H9 (cell line): ENCODE results near the gene STARD9. TPM values are rescaled to one million over a fixed set of nuclear protein-coding genes. Genes with fewer than 3 reads are reported as not detected.
A peak's percentile ranks its signal among the peaks of the same experiment; 100 is the strongest.

Experiments used
- DNase-seq: peaks from one replicate; pipeline ENCODE4 v3.0.0-alpha.2; 2017
- H2AFZ ChIP-seq: one replicate; pipeline ENCODE4 v1.6.1; 2013; ENCODE audit warnings: mild to moderate bottlenecking, low read length, control low read depth, moderate library complexity
- H2AK5ac ChIP-seq: 2 replicates; pipeline ENCODE4 v1.6.1; 2013; ENCODE audit warnings: low read length, control low read depth, mixed read lengths; ENCODE audit not compliant: insufficient read length
- H2BK120ac ChIP-seq: one replicate; pipeline ENCODE4 v1.6.1; 2013; ENCODE audit warnings: low read depth, mild to moderate bottlenecking, low read length, control low read depth, inconsistent platforms; ENCODE audit not compliant: poor library complexity, severe bottlenecking
- H2BK12ac ChIP-seq: 2 replicates; pipeline ENCODE4 v1.6.1; 2013; ENCODE audit warnings: low read length, control low read depth, mixed read lengths, low read depth; ENCODE audit not compliant: insufficient read length
- H2BK15ac ChIP-seq: 2 replicates; pipeline ENCODE4 v1.6.1; 2013; ENCODE audit warnings: low read depth, low read length, control low read depth
- H2BK20ac ChIP-seq: one replicate; pipeline ENCODE4 v1.6.1; 2013; ENCODE audit warnings: low read depth, mild to moderate bottlenecking, low read length, control low read depth, inconsistent platforms; ENCODE audit not compliant: poor library complexity, severe bottlenecking
- H2BK5ac ChIP-seq: 2 replicates; pipeline ENCODE4 v1.6.1; 2013; ENCODE audit warnings: low read length, control low read depth, mixed read lengths; ENCODE audit not compliant: insufficient read length
- H3K14ac ChIP-seq: 2 replicates; pipeline ENCODE4 v1.6.1; 2013; ENCODE audit warnings: low read length, control low read depth; ENCODE audit not compliant: insufficient read depth
- H3K18ac ChIP-seq: 2 replicates; pipeline ENCODE4 v1.6.1; 2013; ENCODE audit warnings: low read depth, mild to moderate bottlenecking, mixed read lengths, low read length, control low read depth; ENCODE audit not compliant: insufficient read length
- H3K23ac ChIP-seq: 2 replicates; pipeline ENCODE4 v1.6.1; 2013; ENCODE audit warnings: low read length, control low read depth, mixed read lengths, low read depth; ENCODE audit not compliant: insufficient read length
- H3K23me2 ChIP-seq: 2 replicates; pipeline ENCODE4 v1.6.1; 2013; ENCODE audit warnings: low read depth, mild to moderate bottlenecking, mixed read lengths, low read length, control low read depth; ENCODE audit not compliant: insufficient read length, poor library complexity, severe bottlenecking
- H3K27ac ChIP-seq: 2 replicates; pipeline ENCODE4 v1.5.1; 2013; ENCODE audit warnings: low read length, control low read depth, mixed read lengths, low read depth; ENCODE audit not compliant: insufficient read length
- H3K27me3 ChIP-seq: 2 replicates; pipeline ENCODE4 v1.6.1; 2013; ENCODE audit warnings: low read length, control low read depth, inconsistent platforms; ENCODE audit not compliant: insufficient read depth
- H3K4ac ChIP-seq: 2 replicates; pipeline ENCODE4 v1.6.1; 2013; ENCODE audit warnings: low read depth, mild to moderate bottlenecking, control low read depth, inconsistent platforms, low read length, moderate library complexity
- H3K4me1 ChIP-seq: 2 replicates; pipeline ENCODE4 v1.6.1; 2013; ENCODE audit warnings: low read length, control low read depth, inconsistent platforms; ENCODE audit not compliant: insufficient read depth
- H3K4me2 ChIP-seq: 2 replicates; pipeline ENCODE4 v1.6.1; 2013; ENCODE audit warnings: low read length, control low read depth, mixed read lengths; ENCODE audit not compliant: insufficient read length, insufficient read depth
- H3K56ac ChIP-seq: 2 replicates; pipeline ENCODE4 v1.6.1; 2013; ENCODE audit warnings: low read depth, mild to moderate bottlenecking, mixed read lengths, low read length, control low read depth; ENCODE audit not compliant: insufficient read length
- H3K79me1 ChIP-seq: 2 replicates; pipeline ENCODE4 v1.6.1; 2013; ENCODE audit warnings: low read depth, mild to moderate bottlenecking, moderate library complexity, low read length, control low read depth, inconsistent platforms; ENCODE audit not compliant: insufficient read depth, poor library complexity, severe bottlenecking
- H3K79me2 ChIP-seq: 2 replicates; pipeline ENCODE4 v1.6.1; 2013; ENCODE audit warnings: low read length, control low read depth, inconsistent platforms; ENCODE audit not compliant: insufficient read depth
- H3K9ac ChIP-seq: 2 replicates; pipeline ENCODE4 v1.6.1; 2013; ENCODE audit warnings: low read length, control low read depth, mixed read lengths; ENCODE audit not compliant: insufficient read length; ENCODE audit errors: extremely low read depth
- H3K9me3 ChIP-seq: one replicate; pipeline ENCODE4 v1.6.1; 2013; ENCODE audit warnings: low read depth, low read length, inconsistent platforms; ENCODE audit not compliant: control insufficient read depth
- H3T11ph ChIP-seq: one replicate; pipeline ENCODE4 v1.6.1; 2013; ENCODE audit warnings: mild to moderate bottlenecking, low read length, control low read depth, inconsistent platforms
- H4K20me1 ChIP-seq: one replicate; pipeline ENCODE4 v1.6.1; 2013; ENCODE audit not compliant: control insufficient read depth, insufficient read length, insufficient read depth
- H4K5ac ChIP-seq: 2 replicates; pipeline ENCODE4 v1.6.1; 2013; ENCODE audit warnings: low read depth, mild to moderate bottlenecking, mixed read lengths, low read length, control low read depth; ENCODE audit not compliant: insufficient read length
- H4K8ac ChIP-seq: replicated peaks from 2 replicates; pipeline ENCODE4 v1.6.1; 2013; ENCODE audit warnings: low read length, control low read depth, mixed read lengths, low read depth; ENCODE audit not compliant: insufficient read length
- H4K91ac ChIP-seq: 2 replicates; pipeline ENCODE4 v1.6.1; 2013; ENCODE audit warnings: low read depth, mild to moderate bottlenecking, moderate library complexity, mixed read lengths, low read length, control low read depth; ENCODE audit not compliant: insufficient read length
- H3K27ac Mint-ChIP-seq, 3 experiments: 2 replicates in 2 of 3; 3 replicates in 1 of 3; pipeline ENCODE4 v1.8.0; 2020 to 2021; ENCODE audit warnings: mixed read lengths in 3 of 3, mild to moderate bottlenecking in 1 of 3, moderate library complexity in 1 of 3
- H3K27me3 Mint-ChIP-seq: 2 replicates; pipeline ENCODE4 v1.8.0; 2021; ENCODE audit warnings: low read depth, mild to moderate bottlenecking, moderate library complexity, mixed read lengths
- H3K36me3 Mint-ChIP-seq, 3 experiments: 2 replicates in 2 of 3; 3 replicates in 1 of 3; pipeline ENCODE4 v1.8.0; 2020 to 2021; ENCODE audit warnings: low read depth in 3 of 3, mixed read lengths in 3 of 3; ENCODE audit not compliant: insufficient read depth in 1 of 3
- H3K4me1 Mint-ChIP-seq, 2 experiments: 2 replicates each; pipeline ENCODE4 v1.8.0; 2020; ENCODE audit warnings: mixed read lengths in 2 of 2
- H3K4me3 Mint-ChIP-seq, 2 experiments: 2 replicates in 1 of 2; 3 replicates in 1 of 2; pipeline ENCODE4 v1.8.0; 2020 to 2021; ENCODE audit warnings: mild to moderate bottlenecking in 2 of 2, mixed read lengths in 2 of 2, moderate library complexity in 1 of 2
- H3K9me3 Mint-ChIP-seq, 2 experiments: 2 replicates in 1 of 2; 3 replicates in 1 of 2; pipeline ENCODE4 v1.8.0; 2020; ENCODE audit warnings: mild to moderate bottlenecking in 2 of 2, mixed read lengths in 2 of 2, moderate library complexity in 1 of 2
- WGBS: extraction: QIAGEN DNeasy Blood & Tissue Kit; methylation state at CpG from one replicate; pipeline ENCODE4 v1.1.7; 2013; ENCODE audit warnings: missing lambda C conversion rate, low lambda C conversion rate, mixed read lengths; ENCODE audit not compliant: insufficient read length; ENCODE audit errors: extremely low coverage; 5-methylcytosine and 5-hydroxymethylcytosine counted together
- total RNA-seq: library from RNA; stranded (reverse); gene quantifications from 2 replicates; pipeline ENCODE4 v1.2.1, GENCODE V29; 2021
- TF ChIP-seq, protein P1 (sequence below): fragments of 200-600 bp; sonication (generic); conservative IDR thresholded peaks from 3 replicates; pipeline ENCODE4 v1.8.0; 2021; ENCODE audit warnings: antibody characterized with exemption, mild to moderate bottlenecking

Gene STARD9
- total RNA-seq, 1 experiment from 2014 or later, result 6.9 TPM

DNA sequence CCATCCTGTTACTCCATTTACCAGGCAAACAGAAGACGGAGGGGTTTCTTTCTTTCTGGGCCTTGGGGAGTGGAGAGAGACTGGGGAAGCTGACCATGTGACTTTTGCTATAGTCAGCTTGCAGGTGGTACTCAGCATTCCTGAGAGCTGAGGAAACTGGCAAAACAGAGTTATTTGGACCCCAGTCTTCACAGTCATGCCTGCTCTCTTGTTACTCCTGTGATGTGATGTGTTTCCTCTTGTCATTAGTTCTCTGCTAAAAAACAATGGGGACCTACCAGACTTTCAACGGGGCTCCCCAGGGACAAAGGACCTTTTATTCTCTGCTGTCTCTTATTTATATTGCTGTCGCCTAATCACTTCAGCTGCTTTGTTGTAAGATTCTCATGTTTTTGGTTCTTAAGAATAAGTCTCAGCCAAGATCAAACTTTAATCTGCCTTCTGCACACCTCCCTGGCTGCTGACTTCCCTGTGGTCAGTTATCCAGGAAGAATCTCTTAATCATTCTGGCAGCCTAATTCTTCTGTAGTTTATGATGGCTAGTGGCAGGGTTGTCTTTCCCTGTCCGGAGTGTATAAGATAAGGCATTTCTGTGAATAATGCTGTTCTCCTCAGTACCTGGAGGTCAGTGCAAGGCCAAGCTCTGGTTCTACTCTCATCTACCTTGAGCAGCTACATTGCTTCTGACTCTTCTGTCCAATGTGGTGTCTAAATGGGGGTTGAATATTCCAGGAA lies 8.8 kb downstream of the STARD9 start:
- H4K91ac ChIP-seq, result no peak overlapping the region
- peaks cover 5% of the 10 kb centered on the region for H3K4me1 ChIP-seq
- peaks cover 35 to 37% of the 10 kb centered on the region in 2 experiments for H3K4me1 Mint-ChIP-seq
- no peaks in the 10 kb centered on the region for H3K27me3 ChIP-seq
- H3K9ac ChIP-seq, result no peak overlapping the region
- no peaks in the 10 kb centered on the region for H3K9me3 ChIP-seq
- no peak overlapping the region for H3K4ac ChIP-seq
- no peak overlapping the region for H3K18ac ChIP-seq
- peak overlapping the region in 2 of 3 experiments; percentile 42 to 87; a peak in 5 of 7 replicates for H3K27ac Mint-ChIP-seq
- H4K5ac ChIP-seq, result no peak overlapping the region
- no peak overlapping the region for H4K8ac ChIP-seq
- H3K36me3 Mint-ChIP-seq, result peaks cover 0 to 10% (median 0%) of the 10 kb centered on the region in 3 experiments; a peak in 2 of 7 replicates
- H3K4me2 ChIP-seq, result no peak overlapping the region
- H3K23me2 ChIP-seq, result peaks cover 4% of the 10 kb centered on the region
- no CpG with 5 or more reads among the region's 4 CpGs for WGBS
- no peak overlapping the region for H3K56ac ChIP-seq
- H3K9me3 Mint-ChIP-seq, result no peaks in the 10 kb centered on the region
- H3K79me1 ChIP-seq, result no peaks in the 10 kb centered on the region
- no peak overlapping the region for H2BK120ac ChIP-seq
- H4K20me1 ChIP-seq, result no peaks in the 10 kb centered on the region
- H3K27me3 Mint-ChIP-seq, result peaks cover 37% of the 10 kb centered on the region
- no peak overlapping the region for H2AK5ac ChIP-seq
- H3T11ph ChIP-seq, result no peak overlapping the region
- H3K14ac ChIP-seq, result no peak overlapping the region
- H2BK5ac ChIP-seq, result no peak overlapping the region
- peak overlapping the region; percentile 38 for H2BK12ac ChIP-seq
- no peak overlapping the region for H2BK20ac ChIP-seq
- H2BK15ac ChIP-seq, result no peak overlapping the region
- peak overlapping the region in 1 of 2 experiments; percentile 10; a peak in 1 of 5 replicates for H3K4me3 Mint-ChIP-seq
- TF ChIP-seq, protein P1, sequence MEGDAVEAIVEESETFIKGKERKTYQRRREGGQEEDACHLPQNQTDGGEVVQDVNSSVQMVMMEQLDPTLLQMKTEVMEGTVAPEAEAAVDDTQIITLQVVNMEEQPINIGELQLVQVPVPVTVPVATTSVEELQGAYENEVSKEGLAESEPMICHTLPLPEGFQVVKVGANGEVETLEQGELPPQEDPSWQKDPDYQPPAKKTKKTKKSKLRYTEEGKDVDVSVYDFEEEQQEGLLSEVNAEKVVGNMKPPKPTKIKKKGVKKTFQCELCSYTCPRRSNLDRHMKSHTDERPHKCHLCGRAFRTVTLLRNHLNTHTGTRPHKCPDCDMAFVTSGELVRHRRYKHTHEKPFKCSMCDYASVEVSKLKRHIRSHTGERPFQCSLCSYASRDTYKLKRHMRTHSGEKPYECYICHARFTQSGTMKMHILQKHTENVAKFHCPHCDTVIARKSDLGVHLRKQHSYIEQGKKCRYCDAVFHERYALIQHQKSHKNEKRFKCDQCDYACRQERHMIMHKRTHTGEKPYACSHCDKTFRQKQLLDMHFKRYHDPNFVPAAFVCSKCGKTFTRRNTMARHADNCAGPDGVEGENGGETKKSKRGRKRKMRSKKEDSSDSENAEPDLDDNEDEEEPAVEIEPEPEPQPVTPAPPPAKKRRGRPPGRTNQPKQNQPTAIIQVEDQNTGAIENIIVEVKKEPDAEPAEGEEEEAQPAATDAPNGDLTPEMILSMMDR, result no peak
- no peak overlapping the region for H3K27ac ChIP-seq
- H3K23ac ChIP-seq, result no peak overlapping the region
- H2AFZ ChIP-seq, result no peak overlapping the region
- DNase-seq, result peak; percentile 39
- no peaks in the 10 kb centered on the region for H3K79me2 ChIP-seq
